ENCODE measurements around the gene NANOS1.

The NANOS1 gene, protein sequence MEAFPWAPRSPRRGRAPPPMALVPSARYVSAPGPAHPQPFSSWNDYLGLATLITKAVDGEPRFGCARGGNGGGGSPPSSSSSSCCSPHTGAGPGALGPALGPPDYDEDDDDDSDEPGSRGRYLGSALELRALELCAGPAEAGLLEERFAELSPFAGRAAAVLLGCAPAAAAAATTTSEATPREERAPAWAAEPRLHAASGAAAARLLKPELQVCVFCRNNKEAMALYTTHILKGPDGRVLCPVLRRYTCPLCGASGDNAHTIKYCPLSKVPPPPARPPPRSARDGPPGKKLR

DNA sequence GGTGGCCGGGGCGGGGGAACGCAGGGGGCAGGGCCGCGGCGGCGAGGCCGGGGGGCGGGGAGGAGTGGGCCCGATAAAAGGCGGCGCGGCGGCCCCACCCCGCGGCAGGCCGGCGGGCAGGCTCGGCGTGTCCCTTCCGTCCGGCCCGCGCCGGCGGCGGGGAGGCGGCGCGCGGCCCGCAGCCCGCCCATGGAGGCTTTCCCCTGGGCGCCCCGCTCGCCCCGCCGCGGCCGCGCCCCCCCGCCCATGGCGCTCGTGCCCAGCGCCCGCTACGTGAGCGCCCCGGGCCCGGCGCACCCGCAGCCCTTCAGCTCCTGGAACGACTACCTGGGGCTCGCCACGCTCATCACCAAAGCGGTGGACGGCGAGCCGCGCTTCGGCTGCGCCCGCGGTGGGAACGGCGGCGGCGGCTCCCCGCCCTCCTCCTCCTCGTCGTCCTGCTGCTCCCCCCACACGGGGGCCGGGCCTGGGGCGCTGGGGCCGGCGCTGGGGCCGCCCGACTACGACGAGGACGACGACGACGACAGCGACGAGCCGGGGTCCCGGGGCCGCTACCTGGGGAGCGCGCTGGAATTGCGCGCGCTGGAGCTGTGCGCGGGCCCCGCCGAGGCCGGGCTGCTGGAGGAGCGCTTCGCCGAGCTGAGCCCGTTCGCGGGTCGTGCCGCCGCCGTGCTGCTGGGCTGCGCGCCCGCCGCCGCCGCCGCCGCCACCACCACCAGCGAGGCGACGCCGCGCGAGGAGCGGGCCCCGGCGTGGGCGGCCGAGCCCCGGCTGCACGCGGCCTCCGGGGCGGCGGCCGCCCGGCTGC lies at the start of gene NANOS1:
Gene NANOS1 (plus strand): TSS at position 102 of the 808 bp plus-strand sequence. CDS start 88 bp downstream, at position 190.
- DNase-seq, result no peak

DNA sequence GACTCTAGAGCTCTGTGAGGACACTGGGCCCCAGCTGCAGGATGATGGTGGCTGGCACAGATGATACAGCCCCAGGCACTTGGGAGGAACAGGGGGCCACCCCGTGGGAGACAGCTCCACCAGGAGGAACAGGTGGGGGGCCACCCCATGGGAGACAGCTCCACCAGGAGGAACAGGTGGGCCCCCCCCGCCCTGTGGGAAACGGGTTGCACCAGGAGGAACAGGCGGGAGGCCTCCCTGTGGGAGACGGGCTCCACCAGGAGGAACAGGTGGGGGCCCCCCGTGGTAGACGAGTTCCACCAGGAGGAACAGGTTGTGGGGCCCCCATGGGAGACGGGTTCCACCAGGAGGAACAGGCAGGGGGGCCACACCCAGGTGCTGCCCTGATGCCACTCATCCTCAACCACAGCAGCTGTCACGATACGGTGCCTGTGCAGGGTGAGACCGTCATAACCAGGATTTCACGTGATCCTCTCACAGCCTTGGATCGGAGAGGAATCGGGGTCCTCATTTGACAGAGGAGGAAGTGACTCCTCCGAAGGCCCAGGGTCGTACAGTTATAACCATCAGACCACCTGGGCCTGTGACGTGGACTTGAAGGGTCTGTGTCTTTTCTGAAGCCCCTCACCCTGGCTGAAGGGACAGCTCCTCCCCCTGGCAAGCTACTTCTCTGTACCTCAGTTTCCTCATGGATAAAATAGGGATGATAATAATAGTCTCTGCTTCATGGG lies 49.2 kb upstream of the NANOS1 start:
- no peak for DNase-seq

DNA sequence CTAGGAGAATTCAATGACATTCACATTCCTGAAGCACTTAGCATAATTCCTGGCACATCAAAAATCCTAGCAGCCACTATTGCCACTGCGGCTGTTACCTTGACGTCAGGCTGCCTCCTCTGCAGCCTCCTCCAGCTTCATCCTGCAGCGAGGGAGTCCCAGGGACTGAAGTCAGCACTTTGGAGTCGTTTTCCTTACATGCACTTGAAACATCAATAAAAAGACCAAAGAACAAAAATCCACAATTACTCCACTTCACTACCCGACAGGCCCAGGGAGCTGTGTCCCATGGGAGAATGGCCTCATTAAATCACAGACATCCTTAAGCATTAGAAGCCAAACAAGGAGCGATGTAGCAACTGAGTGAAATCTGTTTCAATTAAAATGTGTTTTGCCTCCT lies 48.6 kb upstream of the NANOS1 start:
- DNase-seq, result peak; percentile 35

DNA sequence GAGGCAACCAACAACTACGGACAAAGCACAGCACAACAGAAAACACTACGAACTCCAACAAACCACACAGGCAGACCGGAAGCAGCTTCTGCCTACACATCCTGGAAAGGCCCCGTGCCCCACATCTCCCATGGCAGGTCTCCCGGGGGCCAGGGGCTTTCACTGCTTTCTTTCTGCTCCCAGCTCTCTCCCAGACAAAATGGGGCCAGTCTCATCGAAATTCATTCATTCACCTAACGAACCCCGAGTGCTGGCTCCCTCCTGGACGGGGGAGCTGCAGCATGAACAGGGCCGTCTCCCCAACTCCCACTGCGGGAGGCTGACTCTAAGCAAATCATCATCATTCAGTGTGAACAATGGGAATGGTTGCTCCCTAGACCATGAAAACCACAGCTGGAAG lies 47.6 kb upstream of the NANOS1 start:
- no peak for DNase-seq

DNA sequence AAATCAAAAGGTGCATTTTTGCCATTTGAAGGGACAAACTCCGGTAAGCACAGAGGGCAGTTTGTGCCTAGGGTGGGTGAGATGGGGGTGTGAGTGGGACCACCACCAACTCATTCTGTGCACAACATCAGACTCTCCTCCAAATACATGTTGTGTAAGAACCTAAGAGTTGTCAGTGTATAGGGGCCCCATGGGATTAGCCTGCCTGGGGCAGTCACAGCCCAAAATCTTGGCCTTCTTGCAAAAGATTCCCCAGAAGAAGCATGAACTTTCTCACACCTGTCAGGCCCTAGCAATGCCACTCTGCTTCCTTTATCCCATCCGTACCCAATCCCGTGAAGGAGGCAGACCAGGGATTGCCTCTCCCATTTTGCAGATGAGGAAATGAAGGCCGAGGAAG lies 47.1 kb upstream of the NANOS1 start:
- no peak for DNase-seq

DNA sequence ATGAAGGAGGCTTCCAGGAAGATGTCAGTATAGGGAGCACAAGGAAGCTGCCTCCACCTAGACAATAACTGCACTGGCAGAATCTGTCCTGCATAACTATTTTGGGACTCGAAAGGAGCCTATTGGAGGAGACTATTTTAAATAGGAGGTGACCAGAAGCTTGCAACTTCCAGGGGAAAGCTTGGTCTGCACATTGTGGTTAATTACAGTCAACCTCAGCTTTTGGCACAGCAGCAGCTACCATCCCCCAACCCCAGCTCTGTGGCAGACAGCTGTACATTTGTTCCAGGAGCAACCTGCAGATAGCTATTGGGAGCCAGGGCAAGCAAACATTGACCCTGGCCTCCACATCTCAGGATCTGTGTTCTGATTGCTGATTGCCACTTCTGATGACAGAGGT lies 46.3 kb upstream of the NANOS1 start:
- DNase-seq, result no peak

DNA sequence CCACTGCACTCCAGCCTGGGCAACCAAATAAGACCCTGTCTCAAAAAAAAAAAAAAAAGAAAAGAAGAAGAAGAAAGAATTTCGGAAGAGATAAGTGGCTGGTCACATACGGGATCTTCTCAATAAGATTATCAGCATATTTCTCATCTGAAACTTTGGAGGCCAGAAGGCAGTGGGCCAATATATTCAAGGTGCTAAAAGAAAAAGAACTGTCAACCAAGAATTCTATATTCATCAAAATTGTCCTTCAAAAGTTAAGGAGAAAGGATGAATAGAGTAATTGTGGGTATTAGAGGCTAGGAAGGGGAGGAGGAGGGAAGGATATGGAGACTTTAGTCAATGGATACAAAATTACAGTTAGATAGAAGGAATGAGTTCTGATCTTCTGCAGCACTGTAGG lies 43.9 kb upstream of the NANOS1 start:
- DNase-seq, result no peak

DNA sequence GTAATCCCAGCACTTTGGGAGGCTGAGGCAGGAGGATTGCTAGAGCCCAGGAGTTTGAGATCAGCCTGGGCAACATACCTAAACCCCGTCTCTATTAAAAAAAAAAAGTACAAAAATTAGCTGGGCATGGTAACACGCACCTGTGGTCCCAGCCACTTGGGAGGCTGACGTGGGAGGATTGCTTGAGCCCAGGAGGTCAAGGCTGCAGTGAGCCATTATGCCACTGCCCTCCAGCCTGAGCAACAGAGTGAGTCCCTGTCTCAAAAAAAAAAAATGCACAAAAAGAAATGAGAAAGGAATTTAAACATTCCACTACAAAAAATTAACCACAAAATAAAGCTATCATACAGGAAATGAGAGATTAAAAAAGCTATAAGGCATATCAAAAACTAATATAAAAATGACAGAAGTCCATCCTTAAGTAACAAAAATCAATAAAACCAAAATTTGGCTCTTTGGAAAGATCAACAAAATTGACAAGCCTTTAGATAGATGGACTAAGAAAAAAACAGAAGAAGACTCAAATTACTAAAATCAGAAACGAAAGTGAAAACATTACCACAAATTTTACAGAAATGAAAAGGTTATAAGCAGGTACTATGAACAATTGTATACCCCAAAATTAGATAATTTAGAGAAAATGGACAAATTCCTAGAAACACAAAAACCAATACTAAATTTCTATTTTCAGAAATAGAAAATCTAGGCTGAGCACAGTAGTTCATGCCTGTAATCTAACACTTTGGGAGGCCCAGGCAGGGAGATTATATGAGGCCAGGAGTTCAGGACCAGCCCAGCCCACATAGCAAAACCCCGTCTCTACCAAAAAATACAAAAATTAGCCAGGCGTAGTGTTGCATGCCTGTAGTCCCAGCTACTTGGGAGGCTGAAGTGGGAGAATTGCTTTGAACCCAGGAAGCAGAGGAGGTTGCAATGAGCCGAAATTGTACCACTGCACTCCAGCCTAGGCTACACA lies 42.4 kb upstream of the NANOS1 start:
- DNase-seq, result no peak

DNA sequence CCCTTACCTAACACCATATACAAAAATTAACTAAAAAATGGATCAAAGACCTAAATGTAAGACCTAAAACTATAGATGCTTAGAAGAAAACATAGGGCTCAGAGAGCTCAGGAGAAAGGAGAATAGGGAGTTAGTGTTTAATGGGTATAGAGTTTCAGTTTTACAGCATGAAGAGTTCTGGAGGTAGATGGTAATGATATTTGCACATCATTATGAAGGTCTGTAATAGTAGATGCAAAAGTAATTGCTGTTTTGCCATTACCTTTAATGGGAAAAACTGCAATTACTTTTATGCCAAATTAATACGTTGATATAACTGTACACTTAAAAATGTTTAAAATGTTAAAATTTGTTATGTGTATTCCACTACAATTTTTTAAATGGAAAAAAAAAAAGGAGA lies 39.2 kb upstream of the NANOS1 start:
- peak; percentile 84 for DNase-seq

DNA sequence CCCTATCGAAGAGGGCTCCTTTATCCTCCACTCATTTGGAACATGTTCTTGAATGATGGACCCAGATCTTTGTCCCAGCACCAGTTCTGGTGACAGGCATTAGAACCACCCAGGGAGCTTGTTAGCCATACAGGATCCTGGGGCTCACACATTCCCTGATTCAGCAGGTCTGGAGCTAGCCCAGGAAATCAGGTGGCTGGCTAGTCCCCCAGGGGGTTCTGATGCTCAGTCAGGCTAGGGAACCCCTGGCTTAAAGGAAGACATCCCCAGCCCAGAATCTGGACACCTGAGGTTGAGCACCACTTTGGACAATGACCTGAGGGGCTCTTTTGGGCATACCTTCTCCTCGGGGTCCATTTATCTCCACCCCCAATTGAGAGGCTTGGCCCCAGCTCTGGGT lies 37.0 kb upstream of the NANOS1 start:
- DNase-seq, result no peak

DNA sequence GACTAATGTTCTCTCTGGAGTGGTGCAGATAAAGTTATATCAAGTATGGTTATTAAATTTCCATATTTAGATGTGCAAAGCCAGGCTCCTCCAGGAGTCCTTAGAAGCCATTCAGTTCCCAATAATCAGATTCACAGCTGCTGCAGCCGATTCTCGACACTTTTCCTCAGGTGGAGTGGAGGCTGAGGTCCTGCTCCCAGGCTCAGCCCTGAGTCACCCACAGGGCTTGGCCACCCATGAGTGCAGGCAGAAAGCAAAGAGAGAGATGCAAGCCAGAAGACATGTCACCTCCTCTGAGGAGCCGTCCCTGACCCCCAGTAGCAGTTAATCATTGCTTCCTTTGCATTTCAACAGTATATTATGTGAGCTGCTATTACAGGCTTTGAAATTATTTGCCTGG lies 36.3 kb upstream of the NANOS1 start:
- no peak for DNase-seq

DNA sequence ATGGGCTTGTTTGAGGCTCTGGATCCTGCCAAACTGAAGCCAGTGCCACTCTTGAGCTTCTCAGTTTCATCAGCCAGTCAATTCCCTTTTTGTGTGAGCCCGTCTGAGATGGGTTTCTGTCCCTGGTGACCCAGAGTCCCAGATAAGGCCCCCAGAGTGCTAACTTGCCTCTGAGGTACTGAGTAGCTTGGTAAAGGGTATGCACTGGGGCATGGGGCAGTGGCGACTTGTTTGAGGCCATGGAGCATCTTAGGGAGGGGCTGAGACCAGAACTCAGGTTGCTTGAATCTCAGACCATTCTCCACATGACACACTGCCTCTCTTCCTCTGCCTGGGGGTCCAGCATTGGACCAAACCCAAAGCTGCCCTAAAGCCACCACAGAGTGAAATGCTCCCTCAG lies 35.2 kb upstream of the NANOS1 start:
- DNase-seq, result no peak

DNA sequence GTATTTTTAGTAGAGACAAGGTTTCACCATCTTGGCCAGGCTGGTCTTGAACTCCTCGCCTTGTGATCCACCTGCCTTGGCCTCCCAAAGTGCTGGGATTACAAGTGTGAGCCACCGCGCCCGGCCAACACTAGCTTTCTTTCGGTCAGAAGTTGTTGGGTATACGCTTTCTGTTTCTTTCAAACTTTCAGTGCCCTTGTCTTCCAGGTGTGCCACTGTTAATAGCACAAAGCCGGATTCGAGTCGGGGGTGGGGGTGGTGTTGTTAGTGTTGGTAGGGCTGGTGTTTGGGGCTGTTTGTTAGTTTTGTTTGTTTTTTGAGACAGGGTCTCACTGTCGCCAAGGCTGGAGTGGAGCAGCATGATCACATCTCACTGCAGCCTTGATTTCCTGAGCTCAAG lies 33.8 kb upstream of the NANOS1 start:
- DNase-seq, result no peak

DNA sequence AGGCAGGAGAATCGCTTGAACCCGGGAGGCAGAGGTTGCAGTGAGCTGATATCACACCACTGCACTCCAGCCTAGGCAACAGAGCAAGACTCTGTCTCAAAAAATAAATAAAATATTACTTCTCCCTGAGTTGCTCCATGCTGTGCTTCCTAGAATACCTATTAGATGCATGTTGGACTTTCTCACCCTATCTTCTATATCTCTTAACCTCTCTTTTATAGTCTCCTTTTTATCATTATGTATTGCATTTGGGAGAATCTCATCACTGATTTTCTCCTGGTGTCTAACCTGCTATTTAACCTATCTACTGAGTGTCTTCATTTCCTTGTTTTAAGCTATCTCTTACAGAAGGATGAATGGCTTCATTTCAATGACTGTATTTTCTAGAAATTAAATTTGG lies 32.1 kb upstream of the NANOS1 start:
- no peak for DNase-seq

DNA sequence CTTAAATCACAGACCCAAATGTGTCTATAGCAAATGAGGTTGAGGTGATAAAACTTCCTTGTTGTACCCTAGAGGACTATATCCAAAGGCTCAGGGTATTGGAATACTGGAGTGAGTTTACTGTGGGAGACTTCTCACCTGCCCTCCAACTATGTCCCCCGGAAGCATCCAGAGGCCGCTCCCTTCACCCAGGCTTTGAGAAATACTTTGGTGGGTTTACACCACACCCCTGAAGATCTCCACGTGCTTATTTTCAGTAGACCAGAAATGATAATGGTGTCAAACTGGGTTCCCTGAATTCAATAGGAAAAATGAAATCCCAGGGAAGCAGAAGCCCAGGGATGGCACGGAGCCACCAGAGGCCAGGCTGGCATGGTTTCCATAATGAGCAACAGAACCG lies 31.3 kb upstream of the NANOS1 start:
- DNase-seq, result no peak

DNA sequence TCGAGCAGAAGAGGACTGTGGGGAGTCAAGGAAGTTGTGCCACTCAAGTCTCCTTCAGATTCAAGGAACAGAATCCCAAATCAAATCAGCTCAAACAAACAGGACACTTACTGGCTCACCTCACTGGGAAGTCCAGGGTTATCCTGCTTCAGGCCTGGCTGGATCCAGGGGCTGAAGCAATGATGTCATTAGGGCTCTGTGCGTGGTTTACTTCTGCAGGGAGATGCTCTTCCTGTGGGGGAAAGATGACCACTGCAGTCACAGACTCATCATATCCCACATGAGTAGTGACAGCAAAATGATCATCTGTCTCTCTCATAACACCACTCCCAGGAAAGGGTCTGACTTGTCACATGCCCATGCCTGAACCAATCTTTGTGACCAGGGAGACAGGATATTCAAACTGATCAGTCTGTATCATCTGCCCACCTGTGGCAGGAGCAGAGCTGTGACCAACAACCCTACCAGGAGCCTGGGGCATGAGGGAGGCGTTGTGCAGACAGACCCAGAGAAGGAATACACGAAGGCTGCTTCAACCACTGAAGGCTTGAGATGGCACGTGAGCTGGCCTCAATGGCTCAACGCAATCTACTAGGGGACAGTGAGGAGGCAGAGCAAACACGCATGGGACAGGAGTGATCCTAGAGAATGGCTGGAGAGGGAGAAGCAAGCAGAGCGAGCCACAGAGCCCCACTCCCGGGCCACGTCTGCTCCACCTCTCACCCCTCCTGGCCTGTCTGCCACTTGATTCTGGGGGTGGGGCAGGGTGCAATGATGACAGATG lies 27.6 kb upstream of the NANOS1 start:
- no peak for DNase-seq

DNA sequence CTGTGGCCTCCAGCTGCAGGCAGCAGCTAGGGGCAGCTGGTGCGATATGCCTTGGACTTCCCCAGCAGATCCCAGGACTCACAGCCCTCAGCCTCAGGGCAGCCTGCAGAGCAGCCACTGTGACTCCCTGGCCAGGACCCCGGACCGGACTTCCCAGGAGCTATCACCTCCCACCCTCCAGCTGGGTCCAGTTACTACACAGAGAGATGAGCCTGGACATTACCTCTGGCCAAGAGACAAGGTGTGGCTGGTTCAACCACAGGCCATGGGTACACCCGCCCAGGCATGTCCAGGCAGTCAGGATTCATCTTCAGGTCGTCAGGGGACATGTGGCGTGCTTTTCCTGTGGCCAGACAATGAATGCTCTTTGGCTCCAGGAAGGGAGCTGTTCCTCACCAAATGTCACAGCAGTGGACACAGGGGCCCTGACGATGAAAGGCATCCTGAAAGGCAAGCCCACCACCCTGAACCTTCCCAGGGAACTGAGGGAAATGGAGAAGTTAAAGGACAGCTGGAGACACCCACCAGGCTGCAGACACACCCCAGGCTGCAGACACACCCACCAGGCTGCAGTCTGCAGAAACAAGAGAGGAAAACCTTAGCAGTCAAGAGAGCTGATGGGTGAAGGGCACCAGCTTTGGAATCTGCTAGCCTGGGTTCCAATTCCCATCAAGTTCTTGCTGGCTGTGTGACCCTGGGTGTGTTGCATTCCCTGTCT lies 25.8 kb upstream of the NANOS1 start:
- no peak for DNase-seq

DNA sequence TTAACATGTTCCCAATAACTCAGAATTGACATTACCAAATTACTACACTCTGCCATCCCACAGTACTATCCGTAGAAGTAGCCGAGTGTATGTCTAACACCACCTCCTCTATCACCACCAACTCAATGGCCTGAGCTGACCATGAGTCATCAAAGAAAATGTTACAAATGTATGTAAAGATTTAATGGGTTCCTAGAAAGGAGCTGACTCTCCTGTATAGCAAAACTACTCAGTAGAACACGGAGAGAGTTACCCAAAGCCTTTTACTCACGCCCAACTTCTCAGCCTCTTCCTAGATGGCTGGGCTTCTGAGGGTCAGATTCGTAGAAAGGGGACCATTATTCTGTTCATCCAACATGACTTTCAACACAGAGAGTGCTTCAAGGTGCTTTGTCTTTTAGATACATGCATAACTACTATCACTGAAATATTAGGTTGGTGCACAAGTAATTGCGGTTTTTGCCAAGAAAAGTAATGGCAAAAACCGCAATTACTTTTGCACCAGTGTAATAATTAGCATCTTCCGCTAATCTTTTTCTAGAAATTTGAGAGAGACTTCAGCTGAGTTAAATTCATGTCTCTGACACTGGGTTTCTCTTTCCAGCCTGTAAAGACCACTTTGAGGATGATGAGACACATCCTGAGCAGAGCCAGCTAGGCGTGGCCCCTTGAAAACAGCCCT lies 24.0 kb upstream of the NANOS1 start:
- DNase-seq, result no peak

DNA sequence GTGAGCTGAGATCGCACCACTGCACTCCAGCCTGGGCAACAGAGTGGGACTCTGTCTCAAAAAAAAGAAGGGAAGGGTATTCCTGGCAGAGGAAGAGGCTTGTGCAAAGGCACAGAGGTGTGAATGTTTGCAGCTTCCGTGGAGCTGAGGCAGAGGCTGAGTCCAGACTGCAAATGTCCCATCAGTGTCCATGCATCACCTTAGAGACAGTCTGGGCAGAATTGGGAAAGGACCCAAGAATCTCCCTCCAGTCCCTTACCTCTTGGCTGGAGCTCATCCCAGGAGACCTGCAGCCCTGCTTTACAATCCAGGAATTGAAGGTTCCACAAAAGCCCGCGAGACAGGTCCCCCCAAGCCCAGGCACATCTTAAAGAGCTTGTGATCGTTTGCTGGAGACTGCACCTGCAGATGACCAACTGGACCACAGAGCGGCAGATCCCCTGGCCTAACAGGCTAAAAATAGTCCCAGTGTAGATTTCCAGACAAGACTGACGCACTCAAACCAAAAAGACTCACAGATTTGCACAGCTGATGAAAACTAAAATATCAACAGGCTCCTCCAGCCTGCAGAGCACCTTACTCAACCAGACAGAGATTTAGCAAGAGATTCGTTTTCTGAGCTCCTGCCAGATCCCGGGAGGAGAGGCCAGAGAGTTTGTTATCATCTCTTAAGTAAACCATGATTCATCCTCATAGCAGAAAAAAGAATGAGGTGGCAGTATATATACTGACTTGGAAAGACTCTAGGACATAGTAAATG lies 22.9 kb upstream of the NANOS1 start:
- DNase-seq, result no peak

DNA sequence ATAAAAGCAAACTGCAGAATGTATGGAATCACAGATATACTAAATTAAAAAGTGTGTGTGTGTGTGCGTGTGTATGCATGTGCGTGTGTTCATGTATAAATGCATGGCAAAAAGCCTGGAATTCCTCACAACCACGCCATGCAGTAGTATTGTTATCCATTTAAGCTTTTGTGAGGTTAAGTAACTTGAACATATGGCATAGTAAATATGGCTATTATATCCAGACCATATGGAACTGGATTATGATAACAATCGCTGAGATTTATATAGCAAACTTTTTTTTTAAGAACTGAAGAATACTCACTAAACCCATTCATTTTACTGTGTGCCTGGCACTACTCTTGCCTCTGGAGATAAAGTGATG lies 22.3 kb upstream of the NANOS1 start:
- no peak for DNase-seq

Measured in NCI-H1436 treated with DMSO at 0.1 percent for 48 hours (cell line).